Stimulated activated CD4-positive, alpha-beta T cell treated with anti-CD3 and anti-CD28 coated beads, Interleukin-1b, Interleukin-23, amount 100 ng/mL, for 48 hours (primary cell): ENCODE results near the gene GRIK1.

ENCODE experiments used
- DNase-seq: peaks from one replicate; pipeline ENCODE4 v3.0.0-alpha.2; 2020

Gene GRIK1

GRCh38 chr21:29661672-29662442, 277.9 kb downstream of the GRIK1 start:
- no peak for DNase-seq

DNA sequence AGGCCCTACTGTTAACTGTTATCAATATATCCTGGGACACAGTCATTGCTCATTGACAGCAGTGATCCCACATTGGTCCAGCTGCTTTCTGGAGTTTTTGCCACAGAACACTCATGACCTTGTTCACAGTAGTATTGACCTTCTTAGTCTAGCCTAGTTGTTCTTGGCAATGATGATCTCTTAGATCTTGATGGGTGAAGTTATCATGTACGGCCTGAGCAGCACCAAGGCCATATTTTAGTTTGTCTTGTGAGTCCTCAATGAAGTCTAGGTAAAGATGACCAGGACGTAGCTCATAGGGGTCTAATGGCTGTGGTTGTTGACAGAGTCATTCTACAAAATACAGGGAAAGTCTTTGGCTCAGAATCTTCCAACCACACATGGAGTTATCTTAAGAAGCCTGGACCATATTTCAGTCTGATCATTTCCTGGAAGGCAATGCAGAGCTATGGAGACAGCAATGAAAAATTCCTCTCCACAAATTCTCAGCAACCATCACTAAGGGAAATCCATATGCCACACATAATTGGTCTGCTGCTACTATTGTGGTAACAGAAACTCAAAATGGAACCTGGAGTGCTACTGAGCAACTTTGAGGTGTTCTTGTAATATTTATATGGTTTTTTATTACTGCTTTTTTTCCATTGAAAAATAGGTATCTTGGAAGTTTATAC, 279.6 kb downstream of the GRIK1 start:
- no peak for DNase-seq

DNA sequence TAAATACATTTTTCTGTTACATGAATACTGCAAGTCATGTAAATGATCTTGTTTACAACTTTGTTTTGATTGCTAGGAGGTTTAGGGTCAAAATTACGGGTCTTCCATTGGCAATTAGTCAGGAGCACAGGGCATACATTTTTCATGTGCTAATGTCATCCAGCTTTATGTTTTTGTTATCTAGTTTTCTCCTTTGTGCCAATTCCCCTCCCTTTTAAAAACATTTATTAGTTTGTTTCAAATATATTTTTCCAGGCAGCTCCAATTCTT, 280.9 kb downstream of the GRIK1 start:
- DNase-seq = no peak

DNA sequence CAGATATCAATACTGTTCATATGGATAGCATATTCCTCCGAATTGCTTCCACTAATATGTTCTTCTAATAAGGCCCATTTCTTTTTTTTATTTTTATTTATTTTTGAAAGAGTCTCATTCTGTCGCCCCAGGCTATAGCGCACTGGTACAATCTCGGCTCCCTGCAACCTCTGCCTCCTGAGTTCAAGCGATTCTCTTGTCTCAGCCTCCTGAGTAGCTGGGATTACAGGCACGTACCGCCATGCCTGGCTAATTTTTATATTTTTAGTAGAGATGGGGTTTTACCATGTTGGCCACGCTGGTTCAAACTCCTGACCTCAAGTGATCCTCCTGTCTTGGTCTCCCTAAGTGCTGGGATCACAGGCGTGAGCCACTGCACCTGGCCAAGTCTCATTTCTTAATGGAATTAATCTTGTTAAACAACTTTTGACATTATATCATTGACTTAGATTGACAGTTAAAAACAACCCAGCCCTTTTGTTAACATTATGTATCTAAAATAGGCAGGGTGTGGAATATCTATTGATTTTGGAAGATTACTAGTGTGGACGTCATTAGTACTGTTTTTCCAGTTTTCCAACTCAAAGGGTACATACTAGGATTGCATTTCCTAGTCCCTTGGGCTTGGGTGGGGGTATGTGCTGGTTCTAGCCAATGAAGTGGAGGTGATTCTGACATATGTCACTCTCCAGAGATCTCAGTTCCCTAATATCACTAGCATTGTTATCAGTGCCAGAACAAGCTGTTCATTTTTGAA, 281.4 kb downstream of the GRIK1 start:
- DNase-seq = no peak

GRCh38 chr21:29657240-29657989, 282.4 kb downstream of the GRIK1 start:
- DNase-seq = no peak

DNA sequence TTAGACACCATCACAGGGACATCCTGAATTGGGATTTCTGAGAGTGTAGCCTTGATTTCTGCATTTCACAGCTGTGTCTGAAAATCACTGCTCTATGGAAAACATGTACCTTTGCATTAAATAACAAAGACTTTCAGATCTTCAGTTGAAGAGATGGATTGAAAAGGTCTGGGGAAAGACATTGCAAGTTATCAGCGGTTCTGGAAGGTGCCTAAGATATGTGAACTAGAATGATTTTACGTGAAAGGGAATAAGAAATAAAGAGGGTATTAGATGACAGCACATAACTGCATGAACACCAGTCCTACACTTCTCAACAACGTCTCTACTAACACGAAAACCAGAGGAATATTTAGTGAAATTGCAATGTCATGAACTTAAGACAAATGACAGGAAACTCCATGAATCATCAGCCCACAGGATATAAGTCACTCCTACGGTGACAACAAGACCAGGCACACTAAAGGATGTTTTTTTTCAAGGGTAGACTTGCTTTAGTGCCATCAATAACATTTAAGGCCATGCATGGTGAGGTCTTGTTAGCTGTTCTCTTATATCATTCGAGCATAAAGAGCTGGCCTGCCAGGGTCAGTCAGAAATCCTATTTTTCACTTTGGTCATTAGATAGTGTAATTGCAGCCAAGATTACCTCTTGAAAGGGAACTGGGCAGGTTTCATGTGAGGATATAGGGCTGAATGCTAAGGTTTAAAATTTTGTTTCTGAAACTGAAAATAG, 283.1 kb downstream of the GRIK1 start:
- no peak for DNase-seq

DNA sequence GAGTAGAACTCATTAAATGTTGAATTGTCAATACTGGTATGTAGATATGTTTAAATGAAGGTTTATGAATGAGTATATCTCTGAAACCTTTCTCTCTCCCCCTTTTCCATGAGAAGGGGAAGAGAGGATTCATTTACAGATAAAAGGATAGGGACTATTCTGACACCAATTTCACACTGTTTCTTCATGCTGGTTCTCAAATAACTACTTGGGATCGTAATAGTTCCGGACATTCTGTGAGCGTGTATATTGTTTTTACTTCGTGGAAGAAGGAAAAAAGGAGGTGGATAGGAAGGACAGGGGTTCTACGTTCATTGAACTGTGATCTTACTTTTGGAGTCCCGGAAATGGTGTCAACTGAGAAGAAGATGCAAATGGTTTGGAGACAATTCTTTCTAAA, 284.2 kb downstream of the GRIK1 start:
- DNase-seq = no peak

- DNase-seq = no peak
Observed at GRCh38 chr21:29654855-29655254, 284.9 kb downstream of the GRIK1 start.

DNA sequence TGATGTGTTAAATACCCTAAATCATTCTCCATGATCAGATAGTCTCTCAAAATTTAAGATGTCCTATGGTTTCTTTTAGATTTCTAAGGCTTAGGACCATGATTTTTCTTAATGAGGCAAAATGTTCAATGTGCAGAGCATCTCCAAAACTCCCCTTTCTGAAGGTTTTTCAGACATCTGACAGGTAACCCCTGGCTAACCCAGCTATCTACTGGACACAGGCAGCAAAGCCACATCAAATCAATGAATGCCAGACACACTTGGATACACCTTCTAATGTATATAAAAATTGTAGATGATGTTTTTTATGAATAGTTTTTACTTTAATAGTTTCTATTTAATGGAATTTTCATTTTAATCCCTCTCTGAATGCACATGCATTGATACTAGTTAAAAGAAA, 285.6 kb downstream of the GRIK1 start:
- no peak for DNase-seq

GRCh38 chr21:29650523-29651022, 289.2 kb downstream of the GRIK1 start:
- no peak for DNase-seq

- DNase-seq = no peak
Observed at GRCh38 chr21:29649406-29649814, 290.4 kb downstream of the GRIK1 start.

DNA sequence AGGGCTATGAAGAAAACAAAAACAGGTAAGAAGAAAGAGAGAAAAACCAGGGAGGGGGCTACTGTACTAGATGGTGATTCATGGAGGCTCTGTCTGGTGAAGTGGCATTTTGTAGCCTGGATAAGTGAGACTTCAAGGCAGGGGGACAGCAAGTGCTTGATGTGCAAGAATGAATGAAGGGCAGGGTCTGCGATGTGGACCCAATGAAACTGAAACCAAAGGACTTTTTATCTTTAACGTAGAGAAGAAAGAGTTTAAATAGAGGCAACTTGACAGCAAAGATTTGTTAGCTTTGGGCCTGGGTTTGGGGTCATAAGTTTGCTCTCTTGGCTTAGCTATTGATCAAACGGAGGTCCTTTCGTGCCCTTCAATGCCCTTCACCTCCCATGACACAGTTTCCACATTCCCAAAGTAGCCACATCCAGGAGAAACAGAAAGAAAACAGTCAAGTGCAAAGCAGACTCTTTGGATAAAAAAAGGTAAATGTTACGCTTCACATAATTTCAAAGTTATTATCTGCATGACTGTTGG, 291.0 kb downstream of the GRIK1 start:
- DNase-seq = no peak

DNA sequence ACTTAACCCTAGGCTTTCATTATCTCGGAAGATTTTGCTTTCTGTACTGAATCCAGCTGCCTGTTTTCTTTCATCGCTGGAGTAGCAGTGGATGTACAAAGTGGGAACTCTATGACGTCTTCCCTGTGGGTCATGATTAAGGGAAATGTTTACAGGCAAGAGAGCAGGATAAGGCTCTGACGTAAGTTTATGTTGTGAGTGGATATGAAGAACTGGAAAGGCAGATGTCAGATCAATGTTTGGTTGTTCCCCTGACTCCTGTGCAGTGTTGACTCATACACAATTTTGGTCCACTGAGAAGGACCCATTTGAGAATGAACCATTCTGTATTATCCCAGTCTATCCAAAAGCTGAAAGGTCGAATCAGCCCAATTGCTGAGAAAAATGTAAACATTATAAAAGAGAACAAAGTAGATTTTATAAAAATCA, 292.4 kb downstream of the GRIK1 start:
- DNase-seq = no peak

DNA sequence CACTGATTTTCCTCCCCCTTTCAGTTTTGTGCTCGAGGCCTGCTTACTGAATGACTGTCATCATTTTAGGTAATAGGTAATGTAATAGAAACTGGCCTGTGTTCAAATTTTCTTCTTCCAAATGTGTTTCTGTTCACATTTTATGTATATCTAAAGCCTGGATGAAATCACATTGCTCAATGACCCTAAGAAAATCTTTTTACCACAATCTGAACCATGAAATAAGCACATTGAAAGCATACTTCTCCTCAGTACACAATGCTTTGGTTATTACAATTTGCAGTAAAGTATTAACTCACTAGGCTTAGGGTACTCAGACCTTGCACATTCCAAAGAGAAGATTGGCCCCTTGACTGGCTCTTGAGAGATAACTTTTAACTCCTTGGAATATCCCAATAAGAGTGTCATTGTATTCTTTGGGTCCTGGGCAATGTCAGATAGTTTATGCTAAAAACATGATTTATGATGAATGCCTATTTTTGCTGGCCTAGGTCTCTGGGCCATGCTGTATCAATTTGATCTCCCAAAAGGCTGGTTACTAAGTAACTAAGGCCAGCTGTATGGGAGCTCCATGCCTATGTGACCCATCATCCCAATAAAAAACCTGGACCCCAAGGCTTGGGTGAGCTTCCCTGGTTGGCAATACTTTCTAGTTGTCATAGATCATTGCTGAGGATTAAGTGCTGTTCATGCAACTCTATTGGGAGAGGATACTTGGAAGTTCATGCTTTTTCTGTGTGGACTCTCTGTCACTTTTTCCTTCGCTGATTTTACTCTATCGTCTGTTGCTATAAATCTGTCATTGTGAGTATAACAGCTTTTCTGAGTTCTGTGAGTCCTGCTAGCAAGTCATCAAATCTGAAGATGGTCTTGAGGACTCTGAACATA, 293.9 kb downstream of the GRIK1 start:
- no peak for DNase-seq

DNA sequence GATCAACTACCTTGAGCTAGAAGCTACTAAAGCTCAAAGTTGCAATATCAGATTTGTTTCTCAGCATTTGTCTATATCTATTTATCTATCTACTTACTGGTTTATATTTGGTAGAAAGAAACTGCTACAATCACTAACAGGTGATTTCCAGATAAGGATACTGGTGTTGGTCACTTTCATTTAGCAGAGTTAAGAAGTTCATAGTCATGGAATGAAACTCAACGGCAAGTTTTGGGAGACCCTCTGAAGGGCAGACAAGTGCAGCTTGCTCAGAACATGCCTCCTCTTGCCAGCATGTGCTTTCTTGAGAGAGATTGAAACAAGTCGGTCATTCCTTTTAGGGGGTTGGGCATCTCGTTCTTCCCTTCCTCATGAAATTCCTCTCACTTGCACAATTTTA, 296.5 kb downstream of the GRIK1 start:
- DNase-seq = no peak

DNA sequence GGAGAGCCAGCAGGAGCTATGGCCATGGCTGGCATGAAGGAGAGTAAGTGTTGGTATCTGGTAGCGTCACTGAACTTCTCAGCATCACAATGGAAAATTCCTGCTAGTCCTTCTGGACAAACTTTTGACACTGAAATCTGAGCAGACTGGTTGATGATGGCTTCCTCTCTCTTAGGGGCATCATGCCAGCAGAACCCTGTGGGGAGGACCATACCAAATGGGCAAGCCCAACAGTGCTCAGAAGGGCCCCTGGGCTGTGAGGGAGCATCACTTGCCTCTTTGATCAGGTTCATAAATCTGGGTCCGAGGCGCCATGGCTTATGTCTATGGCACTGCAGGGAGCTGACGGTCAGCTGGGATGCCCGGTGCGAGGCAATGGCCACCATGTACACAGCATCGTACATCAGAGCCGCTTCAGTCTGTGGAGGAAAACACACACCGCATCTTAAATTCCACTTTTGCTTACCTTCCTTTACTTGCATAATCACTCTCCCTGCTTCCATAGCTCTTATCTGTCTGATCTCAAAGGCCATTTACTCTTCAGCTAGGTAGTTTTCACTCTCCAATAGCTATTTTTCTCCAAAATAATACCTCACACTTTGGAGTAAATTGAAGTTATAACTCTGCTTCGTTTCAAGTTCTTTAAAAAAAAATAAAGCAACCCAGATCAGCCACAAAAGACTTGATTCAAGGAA, 297.1 kb downstream of the GRIK1 start:
- DNase-seq = no peak

- no peak for DNase-seq
Observed at GRCh38 chr21:29641635-29642550, 297.9 kb downstream of the GRIK1 start.

GRCh38 chr21:29641001-29641634, 298.7 kb downstream of the GRIK1 start:
- no peak for DNase-seq

DNA sequence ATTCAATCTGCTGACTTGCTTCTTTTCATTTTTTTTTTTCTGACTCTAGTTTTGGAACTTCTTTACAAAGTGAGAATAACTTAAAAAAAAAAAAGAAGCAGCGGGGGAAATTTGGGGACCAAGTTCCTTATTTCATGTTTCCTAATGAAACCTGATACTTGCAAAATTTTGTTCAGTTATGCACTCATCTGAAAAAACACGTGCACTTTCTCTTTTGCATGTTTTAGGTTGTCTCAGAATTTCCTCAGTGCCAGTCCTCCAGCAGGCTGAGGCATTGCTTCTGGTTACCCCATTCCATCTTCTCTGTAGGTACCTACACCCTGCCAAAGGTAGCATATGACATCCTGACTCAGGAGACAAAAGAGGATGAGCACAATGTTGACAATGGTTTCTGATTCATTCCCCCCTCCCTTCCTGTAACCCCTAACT, 299.7 kb downstream of the GRIK1 start:
- DNase-seq = no peak
